HepG2 (cell line): Measurements from ENCODE around the gene STH. TPM values are rescaled to one million over a fixed set of nuclear protein-coding genes. Genes with fewer than 3 reads are reported as not detected.

ENCODE experiments used
- ATAC-seq: fragments of 200-7000 bp; cut with Tn5 transposase; 3 replicates; pipeline ENCODE4 v1.9.1; 2020; ENCODE audit warnings: mild to moderate bottlenecking, moderate library complexity
- BruUV-seq: library from RNA; stranded (reverse); fragments of 400-500 nt; replicated peaks from 2 replicates; lab custom pipeline; 2021; lab: Mats Ljungman, UMichigan
- CTCF ChIA-PET: fragments of 300-600 bp; formaldehyde crosslinking; extraction: SDS; loops from one replicate; lab custom pipeline; 2021; ENCODE audit warnings: low total read pairs, inconsistent platforms, low intra/inter-chr PET ratio; lab: Yijun Ruan, JAX
- POLR2A ChIA-PET: fragments of 350-600 bp; sonication (Branson Sonifier 250); formaldehyde crosslinking; loops from one replicate; lab custom pipeline; 2020; ENCODE audit warnings: antibody characterized with exemption, inconsistent platforms; lab: Yijun Ruan, JAX
- DNase-seq: peaks from one replicate; pipeline ENCODE4 v3.0.0-alpha.2; 2015; ENCODE audit warnings: low spot score
- FAIRE-seq: peaks from 3 replicates; lab custom pipeline; 2011; peaks lifted over from hg19 to GRCh38; lab: Jason Lieb, UNC
- H2AFZ ChIP-seq: one replicate; pipeline ENCODE4 v1.6.1; 2011; ENCODE audit warnings: low read length, inconsistent platforms
- H3K27ac ChIP-seq: fragments of 300-600 bp; 3 replicates; pipeline ENCODE4 v1.8.0; 2011; ENCODE audit warnings: mixed run types, mild to moderate bottlenecking, mixed read lengths, low read length, inconsistent platforms; ENCODE audit not compliant: insufficient read depth; ENCODE audit errors: extremely low read length
- H3K27me3 ChIP-seq, 2 experiments: fragments of 200-600 bp in 1 of 2; 2 replicates in 1 of 2; 3 replicates in 1 of 2; pipeline versions ENCODE4 v1.6.0 to v1.8.0; 2011; ENCODE audit warnings: low read length in 2 of 2, mild to moderate bottlenecking in 2 of 2, moderate library complexity in 2 of 2, inconsistent platforms in 1 of 2; ENCODE audit not compliant: insufficient read depth in 2 of 2, control insufficient read depth in 1 of 2
- H3K36me3 ChIP-seq, 2 experiments: fragments of 200-600 bp in 1 of 2; replicated peaks in 1 of 2; 2 replicates in 1 of 2; 3 replicates in 1 of 2; pipeline versions ENCODE4 v1.5.1 to v1.8.0; 2011; ENCODE audit warnings: low read length in 2 of 2, inconsistent platforms in 1 of 2; ENCODE audit not compliant: insufficient read depth in 2 of 2, control insufficient read depth in 1 of 2
- H3K4me1 ChIP-seq: 2 replicates; pipeline ENCODE4 v1.5.1; 2012; ENCODE audit warnings: low read length, inconsistent platforms; ENCODE audit not compliant: insufficient read depth
- H3K4me2 ChIP-seq: 2 replicates; pipeline ENCODE4 v1.6.0; 2011; ENCODE audit warnings: low read depth, low read length, inconsistent platforms
- H3K4me3 ChIP-seq, 3 experiments: fragments of 200-600 bp in 1 of 3; sonication (generic), shearing (Covaris generic) in 1 of 3; replicated peaks in 1 of 3; 2 replicates each; pipeline ENCODE4 v1.5.1; 2011 to 2016; ENCODE audit warnings: low read length in 3 of 3, inconsistent platforms in 2 of 3, low read depth in 2 of 3, mild to moderate bottlenecking in 2 of 3, control low read depth in 1 of 3, mixed read lengths in 1 of 3; ENCODE audit not compliant: insufficient read depth in 1 of 3
- H3K79me2 ChIP-seq: one replicate; pipeline ENCODE4 v1.6.1; 2011; ENCODE audit warnings: low read length, inconsistent platforms; ENCODE audit not compliant: insufficient read depth
- H3K9ac ChIP-seq: 2 replicates; pipeline ENCODE4 v1.6.0; 2011; ENCODE audit warnings: mild to moderate bottlenecking, low read depth, low read length, inconsistent platforms; ENCODE audit not compliant: insufficient read depth
- H3K9me3 ChIP-seq: 2 replicates; pipeline ENCODE4 v1.5.1; 2012; ENCODE audit warnings: mild to moderate bottlenecking, low read length
- H4K20me1 ChIP-seq: 2 replicates; pipeline ENCODE4 v1.6.0; 2011; ENCODE audit warnings: inconsistent platforms, mild to moderate bottlenecking, low read length, moderate library complexity; ENCODE audit not compliant: insufficient read depth
- POLR2A ChIP-seq, 2 experiments: IDR thresholded peaks; 2 replicates each; pipeline ENCODE4 v1.6.1; 2011; ENCODE audit warnings: low read depth in 2 of 2, low read length in 2 of 2, mild to moderate bottlenecking in 1 of 2, moderate library complexity in 1 of 2; ENCODE audit not compliant: insufficient read depth in 1 of 2
- RBM22 ChIP-seq: fragments of 200-400 bp; formaldehyde crosslinking; optimal IDR thresholded peaks from 2 replicates; pipeline ENCODE3; 2017; ENCODE audit warnings: mild to moderate bottlenecking, low read length, moderate library complexity
- ZNF143 ChIP-seq: sonication (generic); formaldehyde crosslinking; IDR thresholded peaks from 2 replicates; pipeline ENCODE4 v1.4.0; 2020; ENCODE audit warnings: missing genetic modification reagents
- WGBS: methylation state at CpG from one replicate; pipeline ENCODE4 v1.1.6; 2017; ENCODE audit warnings: low lambda C conversion rate; 5-methylcytosine and 5-hydroxymethylcytosine counted together
- in situ Hi-C: cut with HindIII; loops from 2 replicates; pipeline ENCODE4 v1.10.0; 2017; ENCODE audit warnings: low pct_unique_long_range_greater_than_20kb; ENCODE audit not compliant: extremely low pct_ligation_motif_present
- intact Hi-C: fragments of 100-400 bp; cut with micrococcal nuclease; formaldehyde crosslinking; loops from one replicate; pipeline ENCODE4 v1.10.0; 2022; ENCODE audit not compliant: unreplicated experiment
- polyA plus RNA-seq, 8 experiments: library from polyadenylated mRNA; depleted of rRNA in 3 of 8; stranded (reverse) in 7 of 8; unstranded in 1 of 8; fragments of >200 nt; fragmentation: Illumina TruSeq in 4 of 8; extraction: Trizol in 4 of 8; gene quantifications; 2 replicates each; pipeline versions ENCODE4 v1.2.1 to v1.2.3, GENCODE V29; 2011 to 2016; ENCODE audit warnings: low read depth in 4 of 8, missing spikeins in 1 of 8, mixed read lengths in 1 of 8; ENCODE audit not compliant: insufficient read depth in 1 of 8
- total RNA-seq, 5 experiments: library from RNA; depleted of rRNA; stranded (reverse); fragments of >200 nt; fragmentation: Illumina TruSeq; extraction: Trizol; gene quantifications; 2 replicates each; pipeline ENCODE4 v1.2.3, GENCODE V29; 2016; ENCODE audit warnings: low read depth in 1 of 5
- TF ChIP-seq, protein P1 (sequence below): IDR thresholded peaks from 2 replicates; pipeline ENCODE4 v1.6.1; 2012; ENCODE audit warnings: low read length, improper control_type of control experiment

The STH gene
- total and polyA plus RNA-seq, 2 of the 13 experiments (the other 11 are each of a cell fraction or from before 2014, with no cell fraction given), result not detected

DNA sequence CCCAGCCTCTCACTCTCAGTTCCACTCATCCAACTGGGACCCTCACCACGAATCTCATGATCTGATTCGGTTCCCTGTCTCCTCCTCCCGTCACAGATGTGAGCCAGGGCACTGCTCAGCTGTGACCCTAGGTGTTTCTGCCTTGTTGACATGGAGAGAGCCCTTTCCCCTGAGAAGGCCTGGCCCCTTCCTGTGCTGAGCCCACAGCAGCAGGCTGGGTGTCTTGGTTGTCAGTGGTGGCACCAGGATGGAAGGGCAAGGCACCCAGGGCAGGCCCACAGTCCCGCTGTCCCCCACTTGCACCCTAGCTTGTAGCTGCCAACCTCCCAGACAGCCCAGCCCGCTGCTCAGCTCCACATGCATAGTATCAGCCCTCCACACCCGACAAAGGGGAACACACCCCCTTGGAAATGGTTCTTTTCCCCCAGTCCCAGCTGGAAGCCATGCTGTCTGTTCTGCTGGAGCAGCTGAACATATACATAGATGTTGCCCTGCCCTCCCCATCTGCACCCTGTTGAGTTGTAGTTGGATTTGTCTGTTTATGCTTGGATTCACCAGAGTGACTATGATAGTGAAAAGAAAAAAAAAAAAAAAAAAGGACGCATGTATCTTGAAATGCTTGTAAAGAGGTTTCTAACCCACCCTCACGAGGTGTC, 26.6 kb downstream of the STH start:
- Histone ChIP-seq H3K27me3 (no peaks in the 10 kb centered on the region), H2AFZ (no peak overlapping the region), H3K4me1 (no peaks in the 10 kb centered on the region), H3K27ac (no peak overlapping the region), H3K9me3 (no peaks in the 10 kb centered on the region), H3K4me3 (no peak overlapping the region), H3K36me3 (peaks cover 14 to 35% of the 10 kb centered on the region in 2 experiments), H3K79me2 (no peaks in the 10 kb centered on the region), H4K20me1 (no peaks in the 10 kb centered on the region), H3K4me2 (no peak overlapping the region), H3K9ac (no peak overlapping the region)
- TF ChIP-seq, protein P1, sequence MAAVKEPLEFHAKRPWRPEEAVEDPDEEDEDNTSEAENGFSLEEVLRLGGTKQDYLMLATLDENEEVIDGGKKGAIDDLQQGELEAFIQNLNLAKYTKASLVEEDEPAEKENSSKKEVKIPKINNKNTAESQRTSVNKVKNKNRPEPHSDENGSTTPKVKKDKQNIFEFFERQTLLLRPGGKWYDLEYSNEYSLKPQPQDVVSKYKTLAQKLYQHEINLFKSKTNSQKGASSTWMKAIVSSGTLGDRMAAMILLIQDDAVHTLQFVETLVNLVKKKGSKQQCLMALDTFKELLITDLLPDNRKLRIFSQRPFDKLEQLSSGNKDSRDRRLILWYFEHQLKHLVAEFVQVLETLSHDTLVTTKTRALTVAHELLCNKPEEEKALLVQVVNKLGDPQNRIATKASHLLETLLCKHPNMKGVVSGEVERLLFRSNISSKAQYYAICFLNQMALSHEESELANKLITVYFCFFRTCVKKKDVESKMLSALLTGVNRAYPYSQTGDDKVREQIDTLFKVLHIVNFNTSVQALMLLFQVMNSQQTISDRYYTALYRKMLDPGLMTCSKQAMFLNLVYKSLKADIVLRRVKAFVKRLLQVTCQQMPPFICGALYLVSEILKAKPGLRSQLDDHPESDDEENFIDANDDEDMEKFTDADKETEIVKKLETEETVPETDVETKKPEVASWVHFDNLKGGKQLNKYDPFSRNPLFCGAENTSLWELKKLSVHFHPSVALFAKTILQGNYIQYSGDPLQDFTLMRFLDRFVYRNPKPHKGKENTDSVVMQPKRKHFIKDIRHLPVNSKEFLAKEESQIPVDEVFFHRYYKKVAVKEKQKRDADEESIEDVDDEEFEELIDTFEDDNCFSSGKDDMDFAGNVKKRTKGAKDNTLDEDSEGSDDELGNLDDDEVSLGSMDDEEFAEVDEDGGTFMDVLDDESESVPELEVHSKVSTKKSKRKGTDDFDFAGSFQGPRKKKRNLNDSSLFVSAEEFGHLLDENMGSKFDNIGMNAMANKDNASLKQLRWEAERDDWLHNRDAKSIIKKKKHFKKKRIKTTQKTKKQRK, result no peak
- TF ChIP-seq POLR2A (IDR thresholded peaks at IDR 0.05; ENCODE audit: insufficient read depth in 1 of 2, low read depth in 2 of 2, low read length in 2 of 2) (0 out of 4 replicates have a peak, but pooled peaks of 1 of the 2 experiments have one; percentile 4), ZNF143 (CRISPR knock-in tag) (no peak), RBM22 (peak; percentile 94)
- CTCF ChIA-PET, result no interaction called here
- BruUV-seq, result no TSS peak
- POLR2A ChIA-PET, result no interaction called here
- ATAC-seq (peak; percentile 28), DNase-seq (no peak), FAIRE-seq (no peak)
- intact Hi-C loops (no loop called here), in situ Hi-C loops (no loop called here)
- WGBS, result 94% methylated on average over 8 of the region's 8 CpGs
